Tibial nerve (tissue), 4 donors: Measurements from ENCODE around the gene TMEM8B. TPM values are rescaled to one million over a fixed set of nuclear protein-coding genes. Genes with fewer than 3 reads are reported as not detected.

ENCODE experiments used
- DNase-seq, 2 donors: peaks; one replicate each; pipeline ENCODE4 v3.0.0-alpha.2; 2019; ENCODE audit warnings: low spot score in 2 of 2
- H3K27ac ChIP-seq, 4 donors: fragments of 200-600 bp; sonication (generic) in 3 of 4; one replicate each; pipeline ENCODE4 v1.5.1; 2017 to 2019; ENCODE audit warnings: mild to moderate bottlenecking in 1 of 4
- H3K27me3 ChIP-seq, 2 donors: fragments of 200-600 bp; sonication (generic) in 1 of 2; one replicate each; pipeline versions ENCODE4 v1.5.1 to v1.6.0; 2017 to 2019
- H3K36me3 ChIP-seq, 3 donors: fragments of 200-600 bp; sonication (generic); one replicate each; pipeline ENCODE4 v1.5.1; 2018 to 2019
- H3K4me1 ChIP-seq, 4 donors: fragments of 200-600 bp; sonication (generic) in 3 of 4; one replicate each; pipeline ENCODE4 v1.5.1; 2017 to 2019
- H3K4me3 ChIP-seq, 4 donors: fragments of 200-600 bp; sonication (generic) in 3 of 4; one replicate each; pipeline ENCODE4 v1.5.1; 2017 to 2019; ENCODE audit warnings: mild to moderate bottlenecking in 1 of 4, moderate library complexity in 1 of 4
- H3K9me3 ChIP-seq, 4 donors: fragments of 200-600 bp; sonication (generic) in 3 of 4; one replicate each; pipeline ENCODE4 v1.5.1; 2017 to 2019
- CTCF ChIP-seq, 5 experiments: fragments of 200-600 bp in 3 of 5; fragments of 450-650 bp in 2 of 5; sonication (generic) in 3 of 5; IDR thresholded peaks; one replicate each; pipeline ENCODE4 v1.5.1; 2016 to 2019; ENCODE audit warnings: antibody characterized with exemption in 5 of 5, mild to moderate bottlenecking in 3 of 5, moderate library complexity in 2 of 5
- EP300 ChIP-seq, 2 donors: sonication (generic); formaldehyde crosslinking; IDR thresholded peaks; one replicate each; pipeline ENCODE4 v1.6.1; 2017; ENCODE audit warnings: antibody characterized with exemption in 2 of 2, mild to moderate bottlenecking in 1 of 2
- POLR2A ChIP-seq, 2 donors: fragments of 450-650 bp; IDR thresholded peaks; one replicate each; pipeline ENCODE4 v1.6.1; 2017; ENCODE audit warnings: antibody characterized with exemption in 2 of 2, mild to moderate bottlenecking in 2 of 2, moderate library complexity in 2 of 2
- WGBS, 2 donors: methylation state at CpG; one replicate each; pipeline ENCODE4 v1.1.5; 2018; 5-methylcytosine and 5-hydroxymethylcytosine counted together
- total RNA-seq, 4 donors: library from RNA; depleted of rRNA; stranded (reverse); fragments of >200 nt; gene quantifications; one replicate each; pipeline ENCODE4 v1.1.0, GENCODE V29; 2016

TMEM8B gene, protein sequence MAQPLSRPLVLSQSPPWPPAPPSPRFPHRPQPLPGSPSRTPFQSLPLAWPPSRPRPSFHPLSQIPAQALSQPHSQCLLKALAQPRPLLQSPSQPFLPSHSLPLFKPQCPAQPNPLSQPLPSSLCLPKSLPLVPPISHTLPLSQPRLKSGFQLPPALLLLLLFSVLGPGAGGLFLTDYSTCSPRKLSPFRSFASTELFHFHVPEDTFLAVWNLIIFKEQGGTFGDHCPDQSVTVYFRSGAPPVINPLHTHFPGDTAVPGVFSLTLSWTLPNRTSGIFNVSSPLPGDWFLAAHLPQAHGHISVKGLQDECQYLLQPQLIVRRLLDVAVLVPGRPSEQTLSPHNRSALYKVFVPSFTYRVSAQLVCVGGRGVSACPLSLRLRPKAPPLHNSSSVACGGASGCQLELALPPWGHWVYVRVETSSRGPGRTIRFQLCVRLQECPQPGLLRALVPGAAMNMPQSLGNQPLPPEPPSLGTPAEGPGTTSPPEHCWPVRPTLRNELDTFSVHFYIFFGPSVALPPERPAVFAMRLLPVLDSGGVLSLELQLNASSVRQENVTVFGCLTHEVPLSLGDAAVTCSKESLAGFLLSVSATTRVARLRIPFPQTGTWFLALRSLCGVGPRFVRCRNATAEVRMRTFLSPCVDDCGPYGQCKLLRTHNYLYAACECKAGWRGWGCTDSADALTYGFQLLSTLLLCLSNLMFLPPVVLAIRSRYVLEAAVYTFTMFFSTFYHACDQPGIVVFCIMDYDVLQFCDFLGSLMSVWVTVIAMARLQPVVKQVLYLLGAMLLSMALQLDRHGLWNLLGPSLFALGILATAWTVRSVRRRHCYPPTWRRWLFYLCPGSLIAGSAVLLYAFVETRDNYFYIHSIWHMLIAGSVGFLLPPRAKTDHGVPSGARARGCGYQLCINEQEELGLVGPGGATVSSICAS
- total RNA-seq: 10 to 100 TPM; 14.6 to 23.9 (median 20.1) TPM

- DNase-seq: peak; percentile 99
- no peaks in the 10 kb centered on the region for H3K27me3 ChIP-seq
- H3K4me3 ChIP-seq: peak within 1 kb of the TSS; percentile 53 to 96 (median 84)
- H3K4me1 ChIP-seq: peaks cover 2 to 51% (median 23%) of the 10 kb centered on the region in 4 donors
- H3K27ac ChIP-seq: peak within 1 kb of the TSS; percentile 93 to 100 (median 98)
- no peaks in the 10 kb centered on the region for H3K36me3 ChIP-seq
- WGBS, 2 donors: 0 to 1% methylated on average over 22 to 24 of the region's 53 CpGs
- TF ChIP-seq POLR2A (IDR thresholded peaks at IDR 0.05) (peak; percentile 62 to 82), EP300 (IDR thresholded peaks at IDR 0.05) (peak in 1 of 2 donors; percentile 72), CTCF (IDR thresholded peaks at IDR 0.05) (no peak)
- no peaks in the 10 kb centered on the region for H3K9me3 ChIP-seq
Observed at GRCh38 chr9:35829084-35829763, at the start of gene TMEM8B. TMEM8B (plus strand) TSS chr9:35829228; CDS start chr9:35829448, 220 bp downstream.

GRCh38 chr9:35781066-35781465, 48.0 kb upstream of the TMEM8B start:
- H3K9me3 ChIP-seq: no peaks in the 10 kb centered on the region
- no peak for DNase-seq
- H3K27ac ChIP-seq: no peak overlapping the region
- no peaks in the 10 kb centered on the region for H3K27me3 ChIP-seq
- H3K4me1 ChIP-seq: no peaks in the 10 kb centered on the region
- H3K4me3 ChIP-seq: no peak overlapping the region
- no peak for TF ChIP-seq CTCF (IDR thresholded peaks at IDR 0.05)
- TF ChIP-seq EP300 (IDR thresholded peaks at IDR 0.05): no peak
- no peak for TF ChIP-seq POLR2A (IDR thresholded peaks at IDR 0.05)
- WGBS, 2 donors: 66 to 76% methylated on average over 2 of the region's 2 CpGs
- no peaks in the 10 kb centered on the region for H3K36me3 ChIP-seq

GRCh38 chr9:35783418-35783817, 45.6 kb upstream of the TMEM8B start:
- Histone ChIP-seq H3K27ac (no peak overlapping the region), H3K4me1 (no peaks in the 10 kb centered on the region), H3K4me3 (no peak overlapping the region), H3K9me3 (no peaks in the 10 kb centered on the region), H3K27me3 (no peaks in the 10 kb centered on the region), H3K36me3 (no peaks in the 10 kb centered on the region)
- DNase-seq: no peak
- TF ChIP-seq EP300 (IDR thresholded peaks at IDR 0.05) (no peak), POLR2A (IDR thresholded peaks at IDR 0.05) (no peak)

DNA sequence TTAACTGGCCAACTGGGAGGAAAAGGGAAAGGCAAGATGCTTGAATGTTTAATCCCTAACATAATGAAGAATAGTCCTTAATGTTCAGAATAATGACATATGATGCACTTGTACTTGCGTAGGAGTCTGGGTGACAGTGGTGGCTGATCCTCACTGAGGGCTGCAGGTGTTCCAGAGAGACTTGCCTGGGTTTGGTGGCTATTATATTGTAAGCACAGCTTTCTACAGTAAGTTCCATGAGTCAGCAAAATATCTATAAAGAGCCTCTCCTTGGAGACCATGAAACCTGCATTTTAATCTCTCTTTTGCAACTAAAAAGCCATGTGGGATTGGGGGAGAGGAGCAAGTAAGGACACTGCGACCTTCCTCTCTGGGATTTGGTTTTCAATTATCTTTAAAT, 39.5 kb upstream of the TMEM8B start:
- Histone ChIP-seq H3K4me1 (peaks cover 0 to 39% (median 26%) of the 10 kb centered on the region in 4 donors), H3K9me3 (no peaks in the 10 kb centered on the region), H3K36me3 (no peaks in the 10 kb centered on the region), H3K4me3 (no peak overlapping the region), H3K27ac (no peak overlapping the region), H3K27me3 (no peaks in the 10 kb centered on the region)
- WGBS, 2 donors: 82 to 92% methylated on average over 2 of the region's 2 CpGs
- no peak for DNase-seq
- TF ChIP-seq CTCF (IDR thresholded peaks at IDR 0.05) (no peak), EP300 (IDR thresholded peaks at IDR 0.05) (no peak), POLR2A (IDR thresholded peaks at IDR 0.05) (no peak)

DNA sequence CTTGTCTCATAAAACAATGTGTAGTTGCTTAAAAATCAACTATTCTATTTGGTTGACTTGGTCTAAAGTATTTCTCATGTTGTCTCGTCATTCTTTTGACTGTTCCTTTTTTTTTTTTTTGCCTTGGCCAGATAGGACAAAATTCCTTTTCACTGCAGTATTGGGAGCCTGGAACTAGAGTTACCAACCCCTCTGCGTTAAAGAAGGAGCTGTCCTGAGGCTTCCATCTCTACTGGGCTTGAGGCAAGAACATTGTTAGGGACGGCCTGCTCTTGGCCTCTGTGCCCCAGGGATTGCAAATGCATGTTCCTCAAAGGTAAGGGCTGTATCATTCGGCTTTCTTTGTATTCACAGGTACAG, 39.0 kb upstream of the TMEM8B start:
- no peak for DNase-seq
- Histone ChIP-seq H3K9me3 (no peaks in the 10 kb centered on the region), H3K27me3 (no peaks in the 10 kb centered on the region), H3K27ac (no peak overlapping the region), H3K4me1 (peaks cover 0 to 44% (median 26%) of the 10 kb centered on the region in 4 donors), H3K36me3 (no peaks in the 10 kb centered on the region), H3K4me3 (no peak overlapping the region)
- 29 to 30% methylated on average over 4 of the region's 4 CpGs for WGBS, 2 donors
- TF ChIP-seq POLR2A (IDR thresholded peaks at IDR 0.05): no peak
- no peak for TF ChIP-seq CTCF (IDR thresholded peaks at IDR 0.05)
- TF ChIP-seq EP300 (IDR thresholded peaks at IDR 0.05): no peak
